HFFc6 (cell line): Measurements from ENCODE around the gene EXOC6. TPM values are rescaled to one million over a fixed set of nuclear protein-coding genes. Genes with fewer than 3 reads are reported as not detected.

Experiments
- DNase-seq: peaks from one replicate; pipeline ENCODE4 v3.0.0-alpha.2; 2018
- H3K27ac Mint-ChIP-seq: 2 replicates; pipeline ENCODE4 v1.8.0; 2020; ENCODE audit warnings: mild to moderate bottlenecking, mixed read lengths
- H3K27me3 Mint-ChIP-seq: 2 replicates; pipeline ENCODE4 v1.8.0; 2021; ENCODE audit warnings: mild to moderate bottlenecking, moderate library complexity, mixed read lengths; ENCODE audit not compliant: insufficient read depth
- H3K36me3 Mint-ChIP-seq: 2 replicates; pipeline ENCODE4 v1.8.0; 2021; ENCODE audit warnings: low read depth, mixed read lengths
- H3K4me1 Mint-ChIP-seq: 2 replicates; pipeline ENCODE4 v1.8.0; 2020; ENCODE audit warnings: low read depth, mixed read lengths
- H3K4me3 Mint-ChIP-seq: 2 replicates; pipeline ENCODE4 v1.8.0; 2020; ENCODE audit warnings: mild to moderate bottlenecking, moderate library complexity, mixed read lengths
- H3K9me3 Mint-ChIP-seq: 2 replicates; pipeline ENCODE4 v1.8.0; 2020; ENCODE audit warnings: mild to moderate bottlenecking, mixed read lengths
- CTCF ChIP-seq: fragments of 200-600 bp; sonication (generic); IDR thresholded peaks from 2 replicates; pipeline ENCODE4 v1.5.0; 2021; ENCODE audit warnings: antibody characterized with exemption, mild to moderate bottlenecking
- total RNA-seq, 6 experiments: library from RNA; stranded (reverse); fragmentation: NEBNext Ultra II Directional; extraction: Animal tissue kit (Norgen Biotek cat#: 25700); gene quantifications; 2 replicates in 1 of 6; 3 replicates in 5 of 6; pipeline ENCODE4 v1.2.3, GENCODE V29; 2021

The EXOC6 gene
- total RNA-seq, 6 experiments from 2014 or later, result 5.7 to 8.6 (median 6.3) TPM

- H3K9me3 Mint-ChIP-seq, result no peaks in the 10 kb centered on the region
- no peak overlapping the region for H3K4me3 Mint-ChIP-seq
- H3K36me3 Mint-ChIP-seq, result no peaks in the 10 kb centered on the region
- DNase-seq, result no peak
- peaks cover 28% of the 10 kb centered on the region for H3K4me1 Mint-ChIP-seq
- no peak for TF ChIP-seq CTCF
- H3K27me3 Mint-ChIP-seq, result peaks cover 12% of the 10 kb centered on the region
- no peak overlapping the region for H3K27ac Mint-ChIP-seq
Observed at GRCh38 chr10:93083743-93084539, 235.6 kb downstream of the EXOC6 start.

- Mint-ChIP-seq H3K27ac (no peak overlapping the region), H3K27me3 (peaks cover 12% of the 10 kb centered on the region), H3K4me3 (no peak overlapping the region), H3K36me3 (no peaks in the 10 kb centered on the region), H3K9me3 (no peaks in the 10 kb centered on the region), H3K4me1 (peaks cover 14% of the 10 kb centered on the region)
- no peak for TF ChIP-seq CTCF
- no peak for DNase-seq
Observed at GRCh38 chr10:93085272-93085859, 237.0 kb downstream of the EXOC6 start.

GRCh38 chr10:93086289-93086688 lies 238.0 kb downstream of the EXOC6 start:
- Mint-ChIP-seq H3K27ac (no peak overlapping the region), H3K36me3 (no peaks in the 10 kb centered on the region), H3K4me3 (no peak overlapping the region), H3K4me1 (peaks cover 6% of the 10 kb centered on the region; the same call in 1 of the 2 replicates), H3K27me3 (peaks cover 16% of the 10 kb centered on the region), H3K9me3 (no peaks in the 10 kb centered on the region)
- no peak for TF ChIP-seq CTCF
- no peak for DNase-seq

DNA sequence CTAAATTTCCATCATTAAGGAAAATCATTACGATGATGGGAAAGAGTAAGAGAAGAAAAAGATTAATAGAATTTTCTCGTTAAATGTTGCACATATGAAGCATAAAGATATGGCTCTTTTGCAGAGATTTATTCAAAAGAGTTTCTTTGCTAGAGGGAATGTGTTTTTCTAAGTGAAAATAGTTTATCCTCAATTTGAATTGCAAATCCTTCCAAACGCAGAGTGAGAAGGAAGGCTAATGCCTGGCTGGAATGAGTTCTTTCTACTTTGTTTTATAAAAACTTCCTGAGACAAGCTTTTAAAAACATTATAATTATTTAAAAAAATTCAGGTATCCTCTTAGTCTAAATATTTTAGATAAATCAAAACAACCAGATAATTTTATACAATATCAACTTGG lies 239.5 kb downstream of the EXOC6 start:
- Mint-ChIP-seq H3K9me3 (no peaks in the 10 kb centered on the region), H3K36me3 (no peaks in the 10 kb centered on the region), H3K4me1 (no peaks in the 10 kb centered on the region), H3K27me3 (peaks cover 17% of the 10 kb centered on the region), H3K4me3 (no peak overlapping the region), H3K27ac (no peak overlapping the region)
- no peak for TF ChIP-seq CTCF
- DNase-seq, result no peak

DNA sequence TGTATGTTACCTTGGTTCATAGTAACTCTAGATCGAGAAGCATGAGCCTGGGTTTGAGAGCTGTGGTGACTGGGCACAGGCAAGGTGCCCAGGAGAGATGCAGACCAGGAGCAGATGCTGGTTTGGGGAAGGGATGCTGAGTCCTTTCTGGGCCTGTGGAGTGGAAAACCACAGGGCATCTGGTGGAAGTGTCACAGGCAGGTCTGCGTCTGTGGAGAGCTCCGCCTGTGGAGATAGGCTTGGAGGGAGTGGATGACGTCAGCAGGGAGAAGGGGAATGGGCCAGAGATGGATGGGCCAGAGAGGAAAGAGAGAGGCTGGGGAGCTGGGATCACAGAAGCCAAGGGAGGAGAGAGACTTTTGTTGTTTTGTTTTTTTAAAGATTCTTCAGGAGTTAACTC lies 240.1 kb downstream of the EXOC6 start:
- Mint-ChIP-seq H3K27me3 (peaks cover 20% of the 10 kb centered on the region), H3K9me3 (no peaks in the 10 kb centered on the region), H3K4me3 (no peak overlapping the region), H3K4me1 (no peaks in the 10 kb centered on the region), H3K27ac (no peak overlapping the region), H3K36me3 (no peaks in the 10 kb centered on the region)
- DNase-seq, result no peak
- no peak for TF ChIP-seq CTCF
